B cell (primary cell): ENCODE results near the gene CTSD. TPM values are rescaled to one million over a fixed set of nuclear protein-coding genes. Genes with fewer than 3 reads are reported as not detected.

Experiments
- ATAC-seq: fragments of 200-7000 bp; cut with Tn5 transposase; one replicate; pipeline ENCODE4 v1.10.0; 2021; ENCODE audit warnings: low read depth, mild to moderate bottlenecking, moderate number of reproducible peaks, moderate library complexity
- CTCF ChIA-PET: fragments of 350-600 bp; sonication (Branson Sonifier 250); formaldehyde crosslinking; loops from one replicate; lab custom pipeline; 2021; ENCODE audit warnings: antibody characterized with exemption, inconsistent platforms; lab: Charles Lee
- POLR2A ChIA-PET: fragments of 350-600 bp; sonication (Branson Sonifier 250); formaldehyde crosslinking; loops from one replicate; lab custom pipeline; 2021; ENCODE audit warnings: antibody characterized with exemption; lab: Charles Lee
- DNase-seq: peaks from one replicate; pipeline ENCODE4 v3.0.0; 2013
- H2AFZ ChIP-seq: 2 replicates; pipeline ENCODE4 v1.6.1; 2012; ENCODE audit warnings: mild to moderate bottlenecking, low read depth, low read length; ENCODE audit not compliant: insufficient read depth, poor library complexity, severe bottlenecking
- H3K27ac ChIP-seq, 2 donors: 1 replicate in 1 of 2; 2 replicates in 1 of 2; pipeline ENCODE4 v1.5.1; 2012 to 2013; ENCODE audit warnings: low read length in 2 of 2, mild to moderate bottlenecking in 2 of 2, moderate library complexity in 1 of 2
- H3K27me3 ChIP-seq, 4 experiments: fragments of 200-600 bp in 1 of 4; sonication (generic) in 1 of 4; replicated peaks in 1 of 4; 1 replicate in 2 of 4; 2 replicates in 2 of 4; pipeline versions ENCODE4 v1.6.1 to v1.7.0; 2013 to 2016; ENCODE audit warnings: low read length in 3 of 4, mild to moderate bottlenecking in 2 of 4, mixed read lengths in 1 of 4, moderate library complexity in 1 of 4; ENCODE audit not compliant: insufficient read depth in 4 of 4, control insufficient read depth in 3 of 4; ENCODE audit errors: control extremely low read depth in 1 of 4
- H3K36me3 ChIP-seq, 2 experiments: replicated peaks in 1 of 2; 1 replicate in 1 of 2; 2 replicates in 1 of 2; pipeline versions ENCODE4 v1.6.1 to v1.7.1; 2013; ENCODE audit warnings: low read length in 1 of 2; ENCODE audit not compliant: insufficient read depth in 2 of 2, control insufficient read depth in 1 of 2; ENCODE audit errors: control extremely low read depth in 1 of 2, extremely low read depth in 1 of 2
- H3K4me1 ChIP-seq, 2 donors: fragments of 200-600 bp in 1 of 2; sonication (generic) in 1 of 2; 1 replicate in 1 of 2; 2 replicates in 1 of 2; pipeline versions ENCODE4 v1.5.1 to v1.6.1; 2013 to 2017; ENCODE audit warnings: low read length in 2 of 2; ENCODE audit not compliant: control insufficient read depth in 2 of 2, insufficient read depth in 2 of 2
- H3K4me2 ChIP-seq: replicated peaks from 2 replicates; pipeline ENCODE3; 2012; ENCODE audit warnings: mild to moderate bottlenecking, low read depth, low read length; ENCODE audit not compliant: poor library complexity, severe bottlenecking
- H3K4me3 ChIP-seq, 5 experiments: fragments of 200-600 bp in 1 of 5; sonication (generic) in 1 of 5; 1 replicate in 3 of 5; 2 replicates in 2 of 5; pipeline versions ENCODE4 v1.5.1 to v1.7.0; 2011 to 2016; ENCODE audit warnings: low read length in 4 of 5, mild to moderate bottlenecking in 4 of 5, low read depth in 2 of 5, control low read depth in 1 of 5, moderate library complexity in 1 of 5; ENCODE audit not compliant: insufficient read depth in 1 of 5; ENCODE audit errors: control extremely low read depth in 1 of 5, extremely low read depth in 1 of 5
- H3K79me2 ChIP-seq: fragments of 200-600 bp; sonication (generic); one replicate; pipeline ENCODE4 v1.6.0; 2016; ENCODE audit warnings: low read length; ENCODE audit not compliant: control insufficient read depth, insufficient read depth
- H3K9ac ChIP-seq: fragments of 200-600 bp; sonication (generic); 2 replicates; pipeline ENCODE4 v1.6.1; 2017; ENCODE audit warnings: mild to moderate bottlenecking, low read length, moderate library complexity
- H3K9me3 ChIP-seq, 3 donors: one replicate each; pipeline versions ENCODE4 v1.6.1 to v1.7.1; 2013; ENCODE audit warnings: low read length in 2 of 3; ENCODE audit not compliant: control insufficient read depth in 2 of 3, insufficient read depth in 1 of 3; ENCODE audit errors: control extremely low read depth in 1 of 3
- H4K20me1 ChIP-seq: 2 replicates; pipeline ENCODE4 v1.6.0; 2012; ENCODE audit warnings: mild to moderate bottlenecking, low read length; ENCODE audit not compliant: insufficient read depth, control insufficient read depth, poor library complexity, severe bottlenecking
- H3K27ac Mint-ChIP-seq: one replicate; pipeline ENCODE4 v1.8.0; 2021; ENCODE audit warnings: mixed read lengths
- H3K27me3 Mint-ChIP-seq: one replicate; pipeline ENCODE4 v1.8.0; 2021; ENCODE audit warnings: mixed read lengths
- H3K4me1 Mint-ChIP-seq: one replicate; pipeline ENCODE4 v1.8.0; 2021; ENCODE audit warnings: mixed read lengths
- H3K4me3 Mint-ChIP-seq: one replicate; pipeline ENCODE4 v1.8.0; 2021; ENCODE audit warnings: mixed read lengths
- H3K9me3 Mint-ChIP-seq: one replicate; pipeline ENCODE4 v1.8.0; 2022; ENCODE audit warnings: mixed read lengths; ENCODE audit not compliant: insufficient read depth
- EZH2 ChIP-seq: IDR thresholded peaks from 2 replicates; pipeline ENCODE4 v1.6.1; 2012; ENCODE audit warnings: borderline replicate concordance, low read depth, mild to moderate bottlenecking, moderate library complexity, low read length; ENCODE audit not compliant: insufficient read depth, poor library complexity, severe bottlenecking
- WGBS: methylation state at CpG from one replicate; pipeline ENCODE4 v1.1.5; 2013; ENCODE audit warnings: missing lambda C conversion rate; ENCODE audit not compliant: insufficient coverage; 5-methylcytosine and 5-hydroxymethylcytosine counted together
- intact Hi-C: fragments of 100-400 bp; cut with micrococcal nuclease; formaldehyde crosslinking; loops from one replicate; pipeline ENCODE4 v1.10.0; 2022
- polyA plus RNA-seq: library from polyadenylated mRNA; depleted of rRNA; stranded (reverse); fragments of >200 nt; gene quantifications from 2 replicates; pipeline ENCODE4 v1.2.3, GENCODE V29; 2012
- total RNA-seq, 2 donors: library from RNA; stranded (reverse); fragments of 120-200 nt in 1 of 2; gene quantifications; 1 replicate in 1 of 2; 2 replicates in 1 of 2; pipeline versions ENCODE4 v1.2.3 to v1.2.4, GENCODE V29; 2013 to 2022
- TF ChIP-seq, protein P1 (sequence below): fragments of 200-600 bp; IDR thresholded peaks from one replicate; pipeline ENCODE4 v1.8.0; 2022; ENCODE audit warnings: antibody characterized with exemption, mild to moderate bottlenecking

The CTSD gene
- total and polyA plus RNA-seq, 2 donors (not counting 1 experiment from before 2014, with no cell fraction given), result 42.2 to 83.5 TPM

DNA sequence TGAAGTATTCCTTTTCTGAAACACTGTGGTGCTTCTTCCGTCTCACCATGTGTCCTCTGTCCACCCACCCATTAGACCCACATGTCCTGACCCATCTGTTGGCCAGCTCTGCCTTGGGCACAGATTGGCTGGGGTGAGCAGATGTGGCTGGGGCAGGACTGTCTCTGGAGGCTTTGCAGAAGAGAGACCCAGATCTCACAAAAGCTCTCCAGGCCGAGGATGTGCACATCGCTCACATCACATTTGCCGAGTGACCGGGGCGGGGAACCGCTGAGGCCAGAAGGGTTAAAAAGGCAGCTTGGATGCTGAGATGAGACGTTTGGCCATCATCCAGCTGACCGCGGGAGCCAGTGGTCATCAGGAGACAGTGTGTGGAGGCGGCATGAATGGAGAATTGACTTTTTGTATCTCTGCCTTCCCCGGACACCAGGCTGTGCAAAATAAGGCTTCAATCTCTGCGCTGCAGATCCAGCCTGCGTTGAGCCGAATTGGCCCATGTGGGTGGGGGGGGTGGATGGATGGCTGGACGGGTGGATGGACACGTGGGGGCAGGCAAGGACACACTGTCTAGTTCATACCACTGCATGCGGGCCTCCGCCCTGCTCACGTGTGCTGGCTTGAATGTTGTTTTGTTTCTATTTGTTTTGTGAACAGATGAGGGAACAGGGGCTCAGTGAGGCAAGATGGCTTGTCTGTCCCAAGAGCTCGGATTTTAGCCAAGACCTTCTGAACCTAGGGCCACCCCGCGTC is 19.4 kb downstream of the CTSD start:
- DNase-seq (no peak), ATAC-seq (no peak)
- H3K4me3 ChIP-seq, result no peak overlapping the region
- H3K27me3 Mint-ChIP-seq, result no peaks in the 10 kb centered on the region
- peaks cover 2% of the 10 kb centered on the region for H3K4me1 Mint-ChIP-seq
- ChIA-PET POLR2A (no interaction called here), CTCF (no interaction called here)
- intact Hi-C loops, result no loop called here
- no peak overlapping the region for H3K4me3 Mint-ChIP-seq
- H3K79me2 ChIP-seq, result no peaks in the 10 kb centered on the region
- H3K27ac Mint-ChIP-seq, result no peak overlapping the region
- H3K9me3 Mint-ChIP-seq, result peaks cover 8% of the 10 kb centered on the region
- H3K36me3 ChIP-seq, result no peaks in the 10 kb centered on the region
- WGBS, result 91% methylated on average over 22 of the region's 23 CpGs
- H4K20me1 ChIP-seq, result no peaks in the 10 kb centered on the region
- TF ChIP-seq, protein P1, sequence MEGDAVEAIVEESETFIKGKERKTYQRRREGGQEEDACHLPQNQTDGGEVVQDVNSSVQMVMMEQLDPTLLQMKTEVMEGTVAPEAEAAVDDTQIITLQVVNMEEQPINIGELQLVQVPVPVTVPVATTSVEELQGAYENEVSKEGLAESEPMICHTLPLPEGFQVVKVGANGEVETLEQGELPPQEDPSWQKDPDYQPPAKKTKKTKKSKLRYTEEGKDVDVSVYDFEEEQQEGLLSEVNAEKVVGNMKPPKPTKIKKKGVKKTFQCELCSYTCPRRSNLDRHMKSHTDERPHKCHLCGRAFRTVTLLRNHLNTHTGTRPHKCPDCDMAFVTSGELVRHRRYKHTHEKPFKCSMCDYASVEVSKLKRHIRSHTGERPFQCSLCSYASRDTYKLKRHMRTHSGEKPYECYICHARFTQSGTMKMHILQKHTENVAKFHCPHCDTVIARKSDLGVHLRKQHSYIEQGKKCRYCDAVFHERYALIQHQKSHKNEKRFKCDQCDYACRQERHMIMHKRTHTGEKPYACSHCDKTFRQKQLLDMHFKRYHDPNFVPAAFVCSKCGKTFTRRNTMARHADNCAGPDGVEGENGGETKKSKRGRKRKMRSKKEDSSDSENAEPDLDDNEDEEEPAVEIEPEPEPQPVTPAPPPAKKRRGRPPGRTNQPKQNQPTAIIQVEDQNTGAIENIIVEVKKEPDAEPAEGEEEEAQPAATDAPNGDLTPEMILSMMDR, result no peak
- no peak for TF ChIP-seq EZH2
- no peak overlapping the region for H2AFZ ChIP-seq
- no peak overlapping the region for H3K9ac ChIP-seq
- peaks cover 0 to 15% (median 0%) of the 10 kb centered on the region in 3 donors for H3K9me3 ChIP-seq
- peaks cover 0 to 2% of the 10 kb centered on the region in 2 donors for H3K4me1 ChIP-seq
- H3K27me3 ChIP-seq, result no peaks in the 10 kb centered on the region
- H3K27ac ChIP-seq, result no peak overlapping the region
- H3K4me2 ChIP-seq, result no peak overlapping the region

DNA sequence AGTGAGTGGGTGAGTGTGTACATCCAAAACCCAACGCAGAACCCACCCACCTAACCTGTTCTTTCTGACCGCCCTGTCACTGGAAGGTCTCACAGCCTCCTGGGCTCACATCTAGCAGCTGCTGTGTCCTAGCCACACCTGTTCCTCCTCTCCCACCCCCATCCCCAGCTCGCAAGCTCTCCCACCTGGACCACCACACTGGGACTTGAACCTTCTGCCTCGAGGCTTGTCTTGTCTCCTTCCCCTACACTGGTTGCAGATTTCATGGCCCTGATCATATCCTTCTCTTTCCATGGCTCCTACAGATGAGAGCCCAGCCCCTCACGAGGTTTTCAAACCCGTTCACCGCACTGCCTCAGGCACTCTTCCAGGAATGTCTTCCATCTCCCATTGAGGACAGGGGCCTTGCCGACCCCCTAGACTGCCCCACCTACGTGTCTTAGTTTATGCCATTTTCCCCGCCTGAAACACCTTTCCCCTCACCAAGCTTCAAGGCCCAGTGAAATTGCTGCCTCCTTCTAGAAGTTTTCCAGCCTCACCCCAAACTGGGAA is 20.1 kb downstream of the CTSD start:
- H3K27me3 ChIP-seq, result no peaks in the 10 kb centered on the region
- peaks cover 0 to 15% (median 0%) of the 10 kb centered on the region in 3 donors for H3K9me3 ChIP-seq
- H3K4me2 ChIP-seq, result no peak overlapping the region
- ATAC-seq (no peak), DNase-seq (no peak)
- intact Hi-C loops, result no loop called here
- H4K20me1 ChIP-seq, result no peaks in the 10 kb centered on the region
- H3K9ac ChIP-seq, result no peak overlapping the region
- no peak overlapping the region for H2AFZ ChIP-seq
- no peaks in the 10 kb centered on the region for H3K4me1 ChIP-seq
- TF ChIP-seq, protein P1, result no peak
- TF ChIP-seq EZH2, result no peak
- H3K4me1 Mint-ChIP-seq, result peaks cover 1% of the 10 kb centered on the region
- H3K27me3 Mint-ChIP-seq, result no peaks in the 10 kb centered on the region
- H3K27ac Mint-ChIP-seq, result no peak overlapping the region
- ChIA-PET POLR2A (no interaction called here), CTCF (no interaction called here)
- H3K36me3 ChIP-seq, result no peaks in the 10 kb centered on the region
- no peak overlapping the region for H3K4me3 Mint-ChIP-seq
- peaks cover 8% of the 10 kb centered on the region for H3K9me3 Mint-ChIP-seq
- no peaks in the 10 kb centered on the region for H3K79me2 ChIP-seq
- H3K27ac ChIP-seq, result no peak overlapping the region
- no peak overlapping the region for H3K4me3 ChIP-seq
- WGBS, result 92% methylated on average over 10 of the region's 10 CpGs
